ENCODE data around the gene BMI1. TPM values are rescaled to one million over a fixed set of nuclear protein-coding genes. Genes with fewer than 3 reads are reported as not detected.

Gene BMI1
- total and polyA plus RNA-seq, 9 donors, result 35.3 to 55.0 (median 46.6) TPM

GRCh38 chr10:22338185-22338900 is 17.4 kb downstream of the BMI1 start:
- WGBS (ENCODE audit: insufficient coverage), result no CpG with 5 or more reads among the region's 9 CpGs
- peak; percentile 24 for DNase-seq
- H3K4me3 ChIP-seq (ENCODE audit: low read length), result no peak overlapping the region
- H3K9me3 ChIP-seq (replicated peaks; ENCODE audit: control insufficient read depth, low read depth, low read length), result peaks cover 2% of the 10 kb centered on the region
- peaks cover 59% of the 10 kb centered on the region for H3K27me3 ChIP-seq (ENCODE audit: control insufficient read depth, insufficient read depth, low read length)
- H3K4me1 ChIP-seq (ENCODE audit: control insufficient read depth, insufficient read depth, low read length), result peaks cover 32% of the 10 kb centered on the region
- no peaks in the 10 kb centered on the region for H3K36me3 ChIP-seq (ENCODE audit: control insufficient read depth, insufficient read depth, low read length)
- no peak overlapping the region for H3K27ac ChIP-seq (ENCODE audit: low read length)

DNA sequence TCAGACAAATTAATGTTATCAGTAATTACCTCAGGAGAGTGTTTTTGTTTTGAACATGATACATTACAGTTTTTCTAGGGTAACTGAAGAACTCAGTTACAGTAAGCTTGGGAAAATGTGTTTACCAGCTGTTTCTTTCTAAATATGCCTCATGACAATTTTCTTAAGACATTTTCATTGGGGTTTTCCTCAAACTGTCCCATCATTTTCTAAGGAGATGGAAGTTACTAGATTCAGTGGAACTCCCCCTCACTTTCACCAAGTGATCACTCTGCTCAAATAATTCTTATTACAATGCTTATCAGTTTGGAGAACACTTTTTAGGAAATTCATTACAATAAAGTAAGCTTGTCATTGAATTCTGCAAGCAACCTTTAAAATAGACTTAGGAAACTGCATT is 18.0 kb downstream of the BMI1 start:
- Histone ChIP-seq H3K27ac (ENCODE audit: low read length) (no peak overlapping the region), H3K27me3 (ENCODE audit: control insufficient read depth, insufficient read depth, low read length) (peaks cover 56% of the 10 kb centered on the region), H3K9me3 (replicated peaks; ENCODE audit: control insufficient read depth, low read depth, low read length) (no peaks in the 10 kb centered on the region), H3K4me1 (ENCODE audit: control insufficient read depth, insufficient read depth, low read length) (peaks cover 32% of the 10 kb centered on the region), H3K4me3 (ENCODE audit: low read length) (no peak overlapping the region), H3K36me3 (ENCODE audit: control insufficient read depth, insufficient read depth, low read length) (no peaks in the 10 kb centered on the region)
- DNase-seq, result peak; percentile 13

GRCh38 chr10:22339761-22340328 is 18.9 kb downstream of the BMI1 start:
- Histone ChIP-seq H3K4me3 (ENCODE audit: low read length) (peak overlapping the region; percentile 82), H3K36me3 (ENCODE audit: control insufficient read depth, insufficient read depth, low read length) (no peaks in the 10 kb centered on the region), H3K4me1 (ENCODE audit: control insufficient read depth, insufficient read depth, low read length) (peaks cover 25% of the 10 kb centered on the region), H3K27me3 (ENCODE audit: control insufficient read depth, insufficient read depth, low read length) (peaks cover 54% of the 10 kb centered on the region), H3K27ac (ENCODE audit: low read length) (peak overlapping the region; percentile 94), H3K9me3 (replicated peaks; ENCODE audit: control insufficient read depth, low read depth, low read length) (no peaks in the 10 kb centered on the region)
- no peak for DNase-seq
- 0% methylated on average over 3 of the region's 13 CpGs for WGBS (ENCODE audit: insufficient coverage)

DNA sequence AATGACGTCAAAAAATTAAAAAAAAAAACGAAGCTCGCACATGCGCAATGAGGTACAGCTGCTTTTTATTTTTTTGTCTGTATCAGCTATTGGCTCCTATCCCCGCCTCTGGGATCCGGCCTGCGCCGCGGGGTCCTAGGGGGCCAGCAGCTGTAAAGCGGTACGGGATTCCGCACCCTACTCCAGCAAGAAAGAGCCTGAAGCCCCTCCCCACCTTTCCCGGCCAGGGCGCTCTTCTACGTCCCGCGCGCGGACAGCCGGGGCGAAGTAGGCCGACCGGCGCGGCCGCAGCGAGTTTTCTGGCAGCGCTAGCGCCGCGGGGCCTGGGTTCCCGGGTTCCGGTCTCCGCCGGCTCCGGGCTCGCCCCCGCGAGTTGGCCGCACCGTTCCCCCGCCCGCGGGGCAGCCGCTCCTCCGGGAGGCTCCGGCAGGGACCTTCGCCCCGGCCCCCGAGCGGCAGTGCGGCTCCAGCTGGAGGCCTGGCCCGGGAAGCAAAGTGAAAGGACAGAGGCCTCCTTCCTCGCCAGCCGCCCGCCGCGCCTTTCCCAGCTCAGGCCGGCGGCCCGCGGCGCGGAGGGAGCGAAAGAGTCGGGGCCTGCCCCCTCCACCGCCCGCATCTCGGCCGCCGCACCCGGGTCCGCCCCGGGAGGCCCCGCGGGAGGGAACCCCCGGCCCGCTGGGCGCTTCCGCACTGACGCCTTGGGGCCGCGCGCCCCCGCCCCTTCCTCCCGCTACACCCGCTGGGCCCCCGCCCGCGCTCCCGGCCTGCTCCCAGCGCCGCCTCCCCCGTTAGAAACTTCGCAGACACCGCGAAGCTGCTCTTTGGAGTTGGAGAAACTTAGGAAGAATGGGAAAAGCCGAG is 19.7 kb downstream of the BMI1 start:
- peak; percentile 88 for DNase-seq
- under 1% methylated on average over 89 of the region's 98 CpGs for WGBS (ENCODE audit: insufficient coverage)
- H3K4me1 ChIP-seq (ENCODE audit: control insufficient read depth, insufficient read depth, low read length), result peaks cover 26% of the 10 kb centered on the region
- peak overlapping the region; percentile 94 for H3K27ac ChIP-seq (ENCODE audit: low read length)
- no peaks in the 10 kb centered on the region for H3K9me3 ChIP-seq (replicated peaks; ENCODE audit: control insufficient read depth, low read depth, low read length)
- H3K4me3 ChIP-seq (ENCODE audit: low read length), result peak overlapping the region; percentile 82
- H3K36me3 ChIP-seq (ENCODE audit: control insufficient read depth, insufficient read depth, low read length), result no peaks in the 10 kb centered on the region
- H3K27me3 ChIP-seq (ENCODE audit: control insufficient read depth, insufficient read depth, low read length), result peaks cover 54% of the 10 kb centered on the region

GRCh38 chr10:22341190-22341925 is 20.5 kb downstream of the BMI1 start:
- H3K9me3 ChIP-seq (replicated peaks; ENCODE audit: control insufficient read depth, low read depth, low read length), result no peaks in the 10 kb centered on the region
- H3K4me3 ChIP-seq (ENCODE audit: low read length), result peak overlapping the region; percentile 82
- peaks cover 22% of the 10 kb centered on the region for H3K4me1 ChIP-seq (ENCODE audit: control insufficient read depth, insufficient read depth, low read length)
- H3K36me3 ChIP-seq (ENCODE audit: control insufficient read depth, insufficient read depth, low read length), result no peaks in the 10 kb centered on the region
- WGBS (ENCODE audit: insufficient coverage), result 3% methylated on average over 29 of the region's 40 CpGs
- DNase-seq, result peak; percentile 62
- H3K27me3 ChIP-seq (ENCODE audit: control insufficient read depth, insufficient read depth, low read length), result peaks cover 53% of the 10 kb centered on the region
- H3K27ac ChIP-seq (ENCODE audit: low read length), result peak overlapping the region; percentile 40

DNA sequence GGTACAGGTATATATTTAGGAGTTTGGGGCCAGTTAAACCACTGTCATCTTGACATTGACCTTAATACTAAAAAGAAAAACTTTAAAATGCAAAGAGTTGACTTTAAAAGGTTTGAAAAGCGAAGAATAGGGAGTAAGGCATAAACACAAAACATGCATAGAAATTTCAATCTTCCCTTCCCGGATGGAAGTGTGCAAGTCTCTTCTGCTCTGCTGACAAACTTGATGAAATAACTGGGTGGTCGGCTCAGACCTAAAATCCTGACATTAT is 21.0 kb downstream of the BMI1 start:
- peak; percentile 20 for DNase-seq
- Histone ChIP-seq H3K27me3 (ENCODE audit: control insufficient read depth, insufficient read depth, low read length) (peaks cover 48% of the 10 kb centered on the region), H3K4me1 (ENCODE audit: control insufficient read depth, insufficient read depth, low read length) (peaks cover 17% of the 10 kb centered on the region), H3K36me3 (ENCODE audit: control insufficient read depth, insufficient read depth, low read length) (no peaks in the 10 kb centered on the region), H3K4me3 (ENCODE audit: low read length) (no peak overlapping the region), H3K9me3 (replicated peaks; ENCODE audit: control insufficient read depth, low read depth, low read length) (no peaks in the 10 kb centered on the region), H3K27ac (ENCODE audit: low read length) (no peak overlapping the region)
- no CpG with 5 or more reads among the region's 3 CpGs for WGBS (ENCODE audit: insufficient coverage)

DNA sequence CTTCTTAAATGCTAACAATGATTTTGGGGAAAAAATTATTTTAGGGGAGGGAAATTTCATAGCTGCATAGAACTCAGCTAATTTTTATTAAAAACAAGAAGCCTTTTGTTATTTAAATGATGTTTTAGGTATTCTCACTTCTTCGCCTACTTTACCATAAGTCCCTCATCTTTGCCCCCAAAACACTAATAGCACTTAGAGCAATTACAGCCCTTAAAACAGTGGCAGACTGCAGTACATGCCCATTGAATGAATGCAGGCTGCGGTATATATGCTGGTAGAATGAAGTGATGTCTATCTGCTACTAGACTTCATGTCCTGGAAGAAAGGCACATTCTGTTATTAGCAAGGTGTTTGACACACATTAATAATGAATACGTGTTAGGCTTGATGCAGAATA is 21.5 kb downstream of the BMI1 start:
- WGBS (ENCODE audit: insufficient coverage), result no CpG with 5 or more reads among the region's 3 CpGs
- DNase-seq, result peak; percentile 16

DNA sequence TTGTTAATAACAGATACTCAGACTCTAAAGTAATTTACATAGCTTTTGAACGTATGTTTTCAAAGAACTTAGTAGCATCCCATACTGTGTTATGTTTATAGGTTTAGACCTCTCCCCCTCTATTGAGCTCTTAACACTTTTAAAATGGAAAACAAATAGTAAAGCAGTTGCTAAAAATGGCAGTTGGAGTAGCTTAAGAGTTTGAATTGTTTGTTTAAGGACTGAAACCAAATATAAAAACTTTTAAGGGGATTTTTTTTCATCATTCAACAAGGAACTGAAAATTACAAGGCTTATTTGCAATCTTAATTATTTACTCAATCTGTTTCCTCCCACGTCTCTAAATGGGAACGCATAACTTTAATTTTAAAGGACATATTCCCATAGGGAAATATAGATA is 22.8 kb downstream of the BMI1 start:
- H3K4me3 ChIP-seq (ENCODE audit: low read length), result no peak overlapping the region
- H3K27me3 ChIP-seq (ENCODE audit: control insufficient read depth, insufficient read depth, low read length), result peaks cover 45% of the 10 kb centered on the region
- WGBS (ENCODE audit: insufficient coverage), result no CpG with 5 or more reads among the region's 3 CpGs
- no peak overlapping the region for H3K27ac ChIP-seq (ENCODE audit: low read length)
- peaks cover 15% of the 10 kb centered on the region for H3K4me1 ChIP-seq (ENCODE audit: control insufficient read depth, insufficient read depth, low read length)
- peak; percentile 10 for DNase-seq
- no peaks in the 10 kb centered on the region for H3K36me3 ChIP-seq (ENCODE audit: control insufficient read depth, insufficient read depth, low read length)
- no peaks in the 10 kb centered on the region for H3K9me3 ChIP-seq (replicated peaks; ENCODE audit: control insufficient read depth, low read depth, low read length)

More for the DNA sequence above, 21.5 kb downstream of the BMI1 start:
- peaks cover 15% of the 10 kb centered on the region for H3K4me1 ChIP-seq (ENCODE audit: control insufficient read depth, insufficient read depth, low read length)
- no peak overlapping the region for H3K27ac ChIP-seq (ENCODE audit: low read length)
- no peaks in the 10 kb centered on the region for H3K9me3 ChIP-seq (replicated peaks; ENCODE audit: control insufficient read depth, low read depth, low read length)
- H3K36me3 ChIP-seq (ENCODE audit: control insufficient read depth, insufficient read depth, low read length), result no peaks in the 10 kb centered on the region
- H3K4me3 ChIP-seq (ENCODE audit: low read length), result no peak overlapping the region
- H3K27me3 ChIP-seq (ENCODE audit: control insufficient read depth, insufficient read depth, low read length), result peaks cover 44% of the 10 kb centered on the region

GRCh38 chr10:22344249-22344648 is 23.4 kb downstream of the BMI1 start:
- no CpG with 5 or more reads among the region's 1 CpG for WGBS (ENCODE audit: insufficient coverage)
- DNase-seq, result peak; percentile 27
- Histone ChIP-seq H3K4me1 (ENCODE audit: control insufficient read depth, insufficient read depth, low read length) (peaks cover 15% of the 10 kb centered on the region), H3K36me3 (ENCODE audit: control insufficient read depth, insufficient read depth, low read length) (no peaks in the 10 kb centered on the region), H3K27ac (ENCODE audit: low read length) (no peak overlapping the region), H3K27me3 (ENCODE audit: control insufficient read depth, insufficient read depth, low read length) (peaks cover 49% of the 10 kb centered on the region), H3K9me3 (replicated peaks; ENCODE audit: control insufficient read depth, low read depth, low read length) (no peaks in the 10 kb centered on the region), H3K4me3 (ENCODE audit: low read length) (no peak overlapping the region)
